NCI-H226 (cell line): ENCODE measurements around the gene FDXR.

Experiments
- DNase-seq: peaks from one replicate; pipeline ENCODE4 v3.0.0-alpha.2; 2015

The FDXR gene

GRCh38 chr17:74856112-74856511 is 16.7 kb downstream of the FDXR start:
- DNase-seq, result no peak

GRCh38 chr17:74855323-74855722 is 17.5 kb downstream of the FDXR start:
- DNase-seq, result no peak

DNA sequence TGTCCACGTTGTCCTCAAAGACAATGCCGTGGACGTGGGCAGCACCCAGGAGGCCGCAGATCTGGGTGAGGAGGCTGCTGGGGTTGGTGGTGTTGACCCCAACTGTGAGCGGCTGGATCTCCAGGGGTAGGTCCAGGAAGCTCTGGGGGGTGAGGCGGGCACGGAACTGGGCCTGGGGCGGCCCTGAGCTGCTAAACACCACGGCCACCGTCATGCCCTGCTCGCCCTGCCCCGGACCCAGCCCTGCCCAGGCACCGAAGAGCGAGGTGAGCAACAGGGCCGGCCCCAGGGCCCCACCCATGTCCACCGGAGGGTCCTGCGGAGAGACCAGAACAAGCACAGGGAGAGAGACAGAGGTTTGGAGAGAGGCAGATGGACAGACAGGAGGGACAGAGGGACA is 18.0 kb downstream of the FDXR start:
- DNase-seq, result no peak

DNA sequence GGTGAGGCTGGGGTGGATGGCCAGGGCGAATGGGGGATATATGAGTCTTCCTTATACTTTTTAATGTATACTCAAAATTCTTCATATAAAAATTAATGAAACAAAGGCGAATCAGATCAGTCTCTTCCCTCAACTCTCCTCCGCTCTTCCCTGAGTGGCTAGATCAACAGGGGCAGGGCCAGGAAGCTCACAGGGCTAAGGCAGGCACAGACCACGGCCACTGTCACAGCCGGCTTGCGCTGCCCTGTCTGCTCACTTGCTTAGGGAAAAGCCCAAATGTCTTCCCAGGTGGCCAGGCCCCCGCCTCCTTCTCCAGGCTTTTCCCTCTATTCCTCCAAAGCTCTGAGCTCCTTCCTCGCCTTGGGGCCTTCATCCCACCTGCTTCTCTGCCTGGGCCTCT is 19.1 kb downstream of the FDXR start:
- DNase-seq, result no peak

- DNase-seq, result no peak
These were observed 19.8 kb downstream of the FDXR start for GRCh38 chr17:74853048-74853397.

- DNase-seq, result peak; percentile 74
These were observed 20.4 kb downstream of the FDXR start for GRCh38 chr17:74852237-74853047.

DNA sequence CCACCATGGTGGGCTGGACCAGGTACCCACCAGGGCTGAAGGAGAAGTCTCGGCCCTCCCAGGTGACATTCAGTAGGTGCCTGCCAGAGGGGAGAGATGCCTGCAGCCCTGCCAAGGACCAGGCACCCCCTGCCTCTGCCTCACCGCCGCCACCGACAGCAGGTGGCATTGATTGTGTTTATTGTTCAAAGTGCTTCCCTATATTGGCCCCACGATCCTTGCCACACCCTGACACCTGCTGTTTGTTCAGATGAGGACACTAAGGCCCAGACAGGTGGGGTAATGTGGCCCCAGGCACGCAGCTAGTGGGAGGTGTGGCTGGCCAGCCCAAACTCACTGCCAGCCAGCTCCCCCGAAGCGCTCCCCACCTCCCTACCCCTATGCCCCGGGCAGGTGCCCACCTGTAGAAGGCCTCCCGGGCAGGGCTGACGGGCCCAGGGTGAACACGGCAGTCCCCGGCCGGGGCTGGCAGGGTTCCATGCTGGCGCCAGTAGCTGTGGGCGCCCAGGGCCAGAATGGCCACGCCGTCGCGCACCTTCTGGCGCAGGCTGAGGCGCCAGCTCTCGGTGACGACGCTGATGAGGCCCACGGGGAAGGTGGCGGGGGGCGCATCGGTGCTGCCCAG is 21.1 kb downstream of the FDXR start:
- DNase-seq, result no peak

DNA sequence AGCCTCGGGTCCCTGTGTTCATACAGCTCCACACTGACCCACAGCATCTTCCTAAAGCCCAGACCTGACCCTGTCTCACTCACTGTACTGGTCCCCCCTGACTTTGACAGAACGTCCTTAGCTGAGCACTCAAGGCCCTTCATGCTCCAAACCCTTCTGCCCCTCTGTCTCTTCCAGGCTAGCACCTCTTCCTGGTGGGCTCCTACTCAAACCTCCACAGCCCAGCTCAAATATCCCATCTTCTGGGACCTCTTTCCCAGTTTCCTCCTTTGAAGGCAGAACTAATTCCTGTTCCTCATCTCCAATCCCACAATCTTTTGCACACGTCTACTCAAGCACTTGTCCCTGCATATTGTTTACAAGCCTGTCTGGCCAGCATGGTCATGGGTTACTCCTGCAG is 21.9 kb downstream of the FDXR start:
- no peak for DNase-seq

DNA sequence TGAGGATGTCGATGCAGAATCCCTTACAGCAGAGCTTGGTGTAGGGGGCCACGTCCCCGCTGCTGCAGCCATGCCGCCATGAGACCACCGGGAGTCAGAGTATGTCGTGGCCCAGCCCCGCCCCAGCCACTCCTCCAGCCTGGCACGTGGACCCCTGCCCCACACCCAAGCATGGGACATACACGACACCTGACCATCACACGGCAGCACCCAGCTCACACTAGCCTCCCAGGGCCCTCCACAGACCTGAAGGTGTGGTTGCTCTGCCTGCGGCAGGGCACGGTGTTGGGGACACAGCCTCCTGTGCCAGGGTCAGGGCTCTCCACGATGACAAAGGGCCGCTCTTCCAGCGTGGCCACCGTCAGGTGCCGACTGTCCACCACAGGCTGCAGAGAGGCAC is 22.5 kb downstream of the FDXR start:
- DNase-seq, result no peak

GRCh38 chr17:74848656-74849399 is 24.0 kb downstream of the FDXR start:
- no peak for DNase-seq

DNA sequence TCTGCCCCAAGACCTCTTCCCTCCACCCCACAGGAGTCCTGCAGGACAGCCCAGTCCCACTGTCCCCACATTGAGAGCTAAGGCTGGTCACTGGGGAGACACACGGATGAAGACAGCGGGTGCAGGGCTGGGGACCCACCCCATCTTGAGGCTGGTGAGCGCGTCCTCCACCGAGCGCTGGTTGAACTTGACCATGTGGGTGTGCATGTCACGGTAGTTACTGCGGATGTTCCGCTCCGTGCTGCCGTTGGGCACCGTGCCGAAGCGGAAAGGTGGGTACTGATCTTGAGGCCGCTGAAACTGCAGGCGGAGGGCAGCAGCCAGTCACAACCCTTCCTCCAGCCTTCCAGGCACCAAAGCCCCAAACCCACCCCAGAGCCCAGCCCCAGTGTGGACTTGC is 26.2 kb downstream of the FDXR start:
- no peak for DNase-seq

- DNase-seq, result no peak
These were observed 29.5 kb downstream of the FDXR start for GRCh38 chr17:74843352-74843627.

- peak; percentile 63 for DNase-seq
These were observed 30.0 kb downstream of the FDXR start for GRCh38 chr17:74842599-74843351.

DNA sequence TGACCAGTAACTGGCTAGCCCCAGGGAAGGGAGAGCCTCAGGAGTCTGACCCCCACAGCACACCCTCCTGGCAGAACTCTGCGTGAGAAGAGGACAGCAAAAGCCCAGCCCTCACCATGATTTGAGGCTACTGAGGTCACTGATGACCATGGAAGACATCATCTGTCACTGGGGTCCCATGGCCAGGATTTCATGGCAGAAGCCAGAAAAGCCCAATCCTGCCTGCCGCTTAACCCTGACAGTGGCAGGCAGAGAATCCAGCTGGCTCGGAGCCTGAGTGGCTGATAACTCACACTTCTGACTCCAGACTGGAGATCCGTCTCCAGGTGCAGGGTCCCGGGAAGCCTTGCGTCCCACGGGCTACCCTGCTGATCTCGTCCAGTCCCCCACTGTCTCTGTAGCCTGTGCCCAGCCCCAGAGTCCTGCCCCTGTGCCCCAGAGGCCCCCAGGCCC is 30.6 kb downstream of the FDXR start:
- DNase-seq, result no peak

DNA sequence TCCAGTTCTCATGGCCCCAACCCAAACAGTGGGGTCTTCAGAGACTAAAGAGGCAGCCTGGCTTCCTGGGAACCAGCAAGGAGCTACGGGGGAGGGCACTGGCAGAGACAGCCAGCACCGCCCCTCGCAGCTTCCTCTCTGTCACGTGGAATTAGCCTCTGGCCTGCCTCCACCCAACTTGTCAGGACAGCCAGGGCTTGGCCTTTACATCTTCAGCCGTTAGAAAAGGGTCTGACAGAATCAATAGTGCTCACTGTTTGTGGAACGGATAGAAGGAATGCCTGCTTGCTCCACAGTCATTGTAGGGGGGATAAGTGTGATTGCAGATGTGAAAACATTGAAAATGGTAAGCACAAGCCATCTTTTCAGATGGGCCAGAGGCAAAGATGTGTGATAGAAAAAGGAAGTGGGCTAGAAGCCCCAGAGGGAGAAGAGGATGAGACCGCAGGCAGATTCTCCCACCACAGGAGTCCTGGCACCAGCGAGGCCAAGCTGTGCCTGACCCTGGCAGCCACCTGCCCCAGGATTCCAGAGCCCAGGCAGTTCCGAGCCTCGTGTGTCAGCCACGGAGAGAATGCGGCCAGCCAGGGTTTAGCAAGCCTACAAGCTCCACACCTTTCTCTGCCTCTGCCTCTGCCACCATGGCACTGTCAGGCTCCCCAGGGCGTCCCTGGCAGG is 31.7 kb downstream of the FDXR start:
- DNase-seq, result no peak

- DNase-seq, result no peak
These were observed 32.6 kb downstream of the FDXR start for GRCh38 chr17:74839990-74840852.

- DNase-seq, result no peak
These were observed 34.5 kb downstream of the FDXR start for GRCh38 chr17:74838274-74838673.

- no peak for DNase-seq
These were observed 35.9 kb downstream of the FDXR start for GRCh38 chr17:74836691-74837467.

- no peak for DNase-seq
These were observed 36.6 kb downstream of the FDXR start for GRCh38 chr17:74836191-74836590.

GRCh38 chr17:74833501-74834377 is 39.1 kb downstream of the FDXR start:
- peak; percentile 48 for DNase-seq
